ELR (cell line): ENCODE measurements around the gene SGO2.
"Not testable (repeated sequence)": the region's sequence is repeated elsewhere in the genome, so short reads cannot be mapped to it uniquely, and the experiment has no call there.

Source experiments
- DNase-seq: peaks from one replicate; pipeline ENCODE4 v3.0.0-alpha.2; 2015; ENCODE audit warnings: low read depth

The SGO2 gene

DNA sequence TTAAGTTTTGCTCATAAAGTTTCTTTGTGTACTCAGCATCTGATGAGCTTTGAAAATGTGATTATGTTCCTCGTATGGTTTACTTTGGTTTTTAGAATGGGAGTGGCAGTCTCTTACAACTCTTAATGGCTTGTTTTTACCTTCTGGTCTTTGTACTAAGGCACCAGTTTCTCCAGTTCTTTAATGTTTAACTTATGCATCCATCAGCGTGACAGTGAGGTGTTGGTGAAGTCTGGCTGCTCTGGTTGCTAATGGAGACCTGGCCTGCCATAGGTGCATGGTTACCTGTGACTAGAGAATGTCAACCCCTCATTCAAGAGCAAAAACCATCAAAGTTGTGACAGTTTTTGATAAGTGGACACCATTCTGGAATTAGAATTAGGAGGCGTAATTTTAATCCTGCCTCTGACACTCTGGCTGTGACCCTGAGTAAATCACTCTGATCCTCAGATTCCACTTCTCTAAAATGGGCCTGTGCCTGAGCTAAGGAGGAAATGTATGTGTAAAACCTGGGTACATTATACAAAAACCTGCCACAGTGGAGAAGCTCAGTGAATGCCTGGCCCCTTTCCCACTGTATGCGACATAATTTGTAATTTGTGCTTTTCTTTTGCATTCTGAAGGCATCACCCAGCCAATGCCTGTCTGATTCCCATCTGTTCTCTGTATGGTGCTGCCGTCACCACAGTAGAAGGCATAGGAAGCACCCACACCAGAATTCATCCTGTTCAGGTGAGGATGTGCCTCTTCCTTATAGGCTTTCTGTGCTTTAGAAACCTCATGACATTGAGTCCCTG lies 71.0 kb downstream of the SGO2 start:
- no peak for DNase-seq

DNA sequence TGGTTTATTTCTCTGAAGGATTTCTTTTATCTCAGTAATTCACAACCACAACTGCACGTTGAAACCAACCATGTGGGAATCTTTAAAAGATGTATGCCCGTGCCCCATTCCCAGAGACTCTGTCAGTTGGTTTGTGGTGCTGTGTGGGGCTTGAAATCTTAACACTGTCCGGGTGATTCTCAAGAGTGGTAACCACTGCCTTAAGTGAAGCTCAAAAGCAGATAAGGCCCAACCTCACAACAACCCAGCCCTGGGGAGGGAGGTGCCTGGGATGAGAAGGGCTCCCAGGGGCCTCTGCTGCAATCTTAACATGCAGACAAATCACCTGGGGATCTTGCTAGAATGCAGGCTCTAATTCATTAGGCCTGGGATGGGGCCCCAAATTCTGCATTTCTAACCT lies 73.2 kb downstream of the SGO2 start:
- no peak for DNase-seq

DNA sequence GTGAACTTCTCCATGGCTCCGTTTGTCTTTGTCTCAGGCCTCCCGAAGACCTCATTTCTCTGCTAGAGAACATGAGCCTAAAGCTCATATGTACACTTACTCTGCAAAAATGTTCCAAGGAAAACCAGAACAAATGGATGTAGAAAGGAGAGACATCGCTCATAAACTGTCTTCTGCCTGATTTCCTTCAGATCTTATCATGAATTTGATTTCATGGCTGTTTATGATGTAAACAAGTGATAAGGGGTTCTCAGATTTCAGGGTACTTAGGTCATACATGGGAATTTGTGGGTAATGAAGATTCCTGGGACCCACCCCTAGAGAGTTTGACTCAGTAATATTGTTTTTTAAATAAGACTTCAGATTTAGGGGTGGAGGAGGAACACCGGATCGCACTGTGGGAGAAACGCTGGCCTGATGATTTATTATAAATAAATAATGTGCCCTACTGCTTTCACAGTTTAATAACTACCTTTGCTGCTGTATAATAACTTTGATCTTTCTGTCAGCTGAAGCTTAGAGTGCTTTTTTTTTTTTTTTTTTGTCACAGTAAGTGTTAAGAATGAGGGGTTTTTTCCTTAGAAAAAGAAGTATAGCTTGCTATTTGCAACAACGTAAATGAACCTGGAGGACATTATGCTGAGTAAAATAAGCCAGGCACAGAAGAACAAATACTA lies 74.7 kb downstream of the SGO2 start:
- DNase-seq = peak; percentile 89

DNA sequence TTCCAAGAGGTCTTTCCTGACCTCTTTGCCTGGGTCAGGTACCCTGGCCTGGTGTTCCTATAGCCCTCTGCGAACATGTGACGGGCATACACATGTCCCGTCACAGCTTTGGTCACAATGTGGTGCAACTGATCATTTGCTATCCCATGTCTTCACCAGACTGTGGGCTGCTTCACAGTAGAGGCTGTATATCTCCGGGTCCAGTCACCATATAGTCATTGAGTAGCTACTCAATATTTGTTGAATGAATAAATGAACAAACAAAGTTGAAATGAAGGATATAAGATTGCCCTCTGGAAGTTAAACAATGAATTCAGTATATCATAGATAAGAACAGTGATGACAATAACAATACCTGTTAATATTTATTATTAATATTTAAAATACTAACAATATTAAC lies 76.6 kb downstream of the SGO2 start:
- no peak for DNase-seq

DNA sequence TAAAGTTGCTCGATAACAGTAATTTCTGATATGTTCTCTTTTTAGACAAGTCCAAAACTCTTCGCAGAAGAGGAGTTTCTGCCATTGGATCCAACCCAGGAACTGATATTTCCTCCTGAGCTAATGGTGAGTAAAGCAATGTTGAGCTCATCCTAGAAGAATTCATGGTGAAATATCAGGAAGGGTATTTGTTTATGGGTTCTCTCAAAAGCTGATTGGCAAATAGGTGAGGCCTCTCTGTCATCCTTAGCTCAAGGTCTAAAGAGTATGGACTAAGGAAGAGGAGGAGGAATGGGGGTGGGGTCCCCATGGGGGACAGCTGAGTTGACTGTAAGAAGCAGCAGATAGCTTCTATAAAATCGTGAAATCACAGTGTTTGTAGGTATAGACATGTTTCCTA lies 78.0 kb downstream of the SGO2 start:
- peak; percentile 93 for DNase-seq

DNA sequence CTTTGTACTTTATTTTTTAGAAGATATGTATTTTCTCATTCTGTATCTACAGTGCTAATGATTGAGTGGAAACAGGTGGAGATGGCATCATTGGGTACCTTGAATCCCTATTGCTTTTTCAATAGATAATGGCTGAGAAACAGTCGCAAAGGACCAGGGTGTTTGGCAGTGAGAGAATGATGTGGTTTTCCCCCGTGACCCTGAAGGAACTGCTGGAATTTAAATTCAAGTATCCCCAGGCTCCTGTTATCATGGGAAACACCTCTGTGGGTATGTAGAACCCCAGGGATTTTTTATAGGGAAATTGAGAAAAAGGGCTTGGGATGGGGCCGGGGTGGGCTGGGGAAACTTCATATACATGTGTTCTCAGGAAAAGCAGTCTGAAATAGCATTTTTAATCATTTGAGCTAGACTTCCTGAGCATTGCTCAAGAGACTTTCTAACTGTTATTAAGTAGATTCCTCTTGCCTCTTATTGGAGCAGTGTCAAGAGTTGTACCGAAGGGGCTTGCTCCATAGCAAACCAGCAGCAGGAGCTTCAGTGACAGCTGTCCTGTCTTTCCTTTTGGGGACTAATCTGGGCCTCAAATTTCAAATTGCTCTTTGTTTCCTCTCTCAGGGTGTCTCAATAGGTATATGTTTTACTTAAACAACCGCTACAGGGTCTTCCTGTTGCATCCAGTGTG lies 78.7 kb downstream of the SGO2 start:
- DNase-seq = peak; percentile 45

DNA sequence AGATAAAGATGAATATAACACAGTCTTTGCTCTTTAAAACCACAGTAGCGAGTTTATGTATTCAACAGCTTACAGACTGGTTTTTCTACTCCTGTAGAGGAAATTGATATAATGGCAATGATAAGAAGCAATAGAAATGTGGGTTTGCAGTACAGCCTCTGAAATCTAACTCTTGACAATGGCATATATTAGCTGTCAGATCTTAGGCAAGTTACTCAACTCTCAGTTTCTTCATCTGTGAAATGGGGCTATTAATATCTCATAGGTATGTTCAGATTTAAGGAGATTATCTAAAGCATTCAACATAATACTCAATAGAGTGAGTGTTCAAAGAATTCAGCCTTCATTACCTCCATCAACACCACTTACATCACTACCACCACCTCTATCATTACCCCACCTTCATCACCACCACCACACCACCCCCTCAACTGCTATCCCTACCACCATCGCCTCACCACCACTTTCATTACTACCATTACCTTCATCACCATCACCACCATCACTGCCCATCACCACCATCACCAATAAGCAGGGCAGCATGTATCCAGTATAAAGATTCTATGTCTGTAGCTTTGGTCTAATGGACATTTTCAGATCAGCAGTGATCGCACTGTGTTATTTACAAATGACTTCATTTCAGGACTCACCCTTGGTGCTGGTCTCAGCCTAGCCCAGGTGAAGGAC lies 82.5 kb downstream of the SGO2 start:
- DNase-seq = no peak

DNA sequence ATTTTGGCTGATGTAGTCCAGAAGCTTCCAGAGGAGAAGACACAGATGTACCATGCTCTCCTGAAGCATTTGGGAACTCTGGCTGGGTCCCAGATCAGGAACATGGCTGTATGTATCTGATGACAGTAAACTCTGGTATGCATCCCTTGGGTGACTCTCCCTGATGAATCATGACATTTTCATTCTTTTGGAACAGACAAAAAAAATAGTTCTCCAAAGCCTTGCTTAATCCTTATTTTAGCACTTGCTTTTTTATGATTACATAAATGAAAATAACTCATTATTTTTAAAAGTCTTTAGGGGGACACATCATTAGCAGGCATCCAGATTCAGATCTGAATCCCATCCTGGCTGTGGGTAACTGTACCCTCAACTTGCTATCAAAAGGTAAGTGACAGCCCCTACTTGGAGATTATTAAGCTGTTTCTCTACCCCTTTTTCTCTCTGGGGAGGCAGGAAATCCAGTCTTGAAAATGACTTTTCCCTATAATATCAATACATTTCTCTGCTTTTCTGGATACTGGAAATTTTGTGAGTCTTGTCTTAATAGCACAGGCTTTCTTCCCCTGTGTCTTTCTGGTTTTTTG lies 83.1 kb downstream of the SGO2 start:
- DNase-seq = peak; percentile 95

DNA sequence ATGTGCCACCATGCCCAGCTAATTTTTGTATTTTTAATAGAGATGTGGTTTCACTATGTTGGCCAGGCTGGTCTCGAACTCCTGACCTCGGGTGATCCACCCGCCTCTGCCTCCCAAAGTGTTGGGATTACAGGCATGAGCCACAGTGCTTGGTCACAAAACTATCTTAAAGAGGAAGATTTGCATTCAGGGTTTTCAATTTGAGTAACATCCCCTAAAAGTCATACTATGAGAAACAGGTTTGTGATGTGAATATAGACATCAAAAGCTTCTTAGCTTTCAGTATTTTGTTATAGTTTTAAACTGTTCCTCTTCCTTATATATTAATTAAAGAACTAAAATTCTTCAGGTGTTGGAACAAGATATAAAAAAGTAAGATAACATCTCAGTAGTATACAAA lies 84.2 kb downstream of the SGO2 start:
- not testable (repeated sequence) for DNase-seq

DNA sequence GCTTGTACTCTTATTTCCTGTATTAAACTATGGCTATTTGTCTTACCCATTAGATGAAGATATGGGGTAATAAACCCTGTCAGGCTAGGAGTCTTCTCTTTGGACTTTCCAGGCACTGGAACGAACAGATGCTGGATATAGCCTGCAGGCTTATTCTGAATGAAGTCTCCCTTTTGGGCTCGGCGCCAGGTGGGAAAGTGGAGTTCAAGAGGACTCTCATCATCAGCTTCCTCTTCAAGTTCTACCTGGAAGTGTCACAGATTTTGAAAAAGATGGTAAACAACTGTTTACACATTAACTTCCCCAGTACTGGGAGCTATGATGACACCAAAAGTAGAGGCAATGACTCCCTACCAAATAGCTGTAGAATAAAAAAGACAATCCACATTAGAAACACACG lies 87.7 kb downstream of the SGO2 start:
- DNase-seq = peak; percentile 38

DNA sequence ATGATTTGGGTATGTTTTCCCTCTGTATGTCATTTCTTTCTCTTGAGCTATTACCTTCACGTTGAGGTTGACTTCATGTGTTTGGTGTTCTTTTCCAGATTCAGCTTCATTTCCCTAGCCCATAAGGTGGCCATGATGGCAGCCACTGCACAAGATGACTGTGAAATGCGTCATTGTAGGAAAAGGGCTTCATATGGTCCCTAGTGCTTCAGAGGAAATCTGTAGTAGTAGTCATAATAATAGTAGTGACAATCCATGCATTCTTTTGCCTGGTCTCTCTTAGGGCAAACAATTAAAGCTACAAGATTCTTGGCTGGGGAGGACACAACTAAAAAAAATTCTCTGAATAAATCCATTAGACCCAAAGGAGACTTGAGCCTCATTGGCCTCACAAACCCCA lies 88.2 kb downstream of the SGO2 start:
- peak; percentile 40 for DNase-seq

DNA sequence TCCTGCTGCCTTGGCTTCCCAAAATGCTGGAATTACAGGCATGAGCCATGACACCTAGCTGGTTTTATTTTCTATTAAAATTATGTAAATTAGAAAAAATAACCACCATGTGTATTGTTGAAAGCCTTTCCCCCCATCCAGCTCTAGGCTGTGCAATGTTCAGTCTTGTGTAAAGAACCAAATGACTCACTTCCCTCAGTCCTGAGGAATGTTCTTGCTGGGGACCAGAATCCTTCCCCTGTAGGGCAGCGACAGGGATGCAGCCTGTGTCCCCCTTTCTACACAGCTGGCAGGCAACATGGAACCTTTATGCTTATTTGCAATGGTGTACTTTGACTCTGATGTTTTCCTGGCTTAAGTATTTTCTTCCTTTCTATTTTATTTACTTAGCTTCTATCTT lies 89.2 kb downstream of the SGO2 start:
- peak; percentile 92 for DNase-seq

DNA sequence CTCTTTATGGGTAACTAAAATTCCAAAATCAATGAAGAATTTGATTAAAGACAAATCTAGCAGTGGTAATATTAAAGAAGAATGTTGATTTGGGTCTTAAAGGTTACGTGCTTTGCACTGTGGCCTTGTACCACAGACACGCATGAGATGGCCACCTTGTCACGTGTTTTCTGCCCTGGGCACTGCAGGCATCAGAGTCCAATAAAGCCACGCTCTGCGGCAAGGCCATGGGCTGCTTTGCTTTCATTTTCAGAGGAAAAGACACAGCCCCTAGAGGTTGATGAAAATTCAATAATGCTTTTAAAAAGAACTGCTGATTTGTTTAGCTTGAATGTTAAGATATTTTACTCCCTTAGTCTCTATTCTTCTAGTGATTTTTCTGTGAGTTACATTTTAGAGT lies 90.2 kb downstream of the SGO2 start:
- DNase-seq = peak; percentile 13

DNA sequence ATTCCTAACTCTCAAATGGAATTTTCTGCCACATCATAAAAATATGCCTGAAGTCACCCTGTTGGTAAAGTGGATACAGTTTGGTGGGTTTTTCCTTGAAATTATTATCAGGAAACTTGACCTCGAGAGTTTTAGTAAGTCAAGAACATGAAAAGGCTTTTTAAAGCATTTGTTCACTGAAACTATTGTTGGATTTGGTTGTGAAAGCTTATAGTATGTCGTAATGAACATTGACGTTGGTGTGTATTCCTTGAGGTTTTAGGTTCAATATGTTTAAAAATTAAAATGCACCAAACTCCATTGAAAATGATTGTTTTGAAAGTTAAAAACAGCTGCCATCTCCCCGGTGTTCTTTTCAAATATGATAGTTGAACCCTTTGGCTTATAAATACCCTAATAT lies 90.6 kb downstream of the SGO2 start:
- no peak for DNase-seq

DNA sequence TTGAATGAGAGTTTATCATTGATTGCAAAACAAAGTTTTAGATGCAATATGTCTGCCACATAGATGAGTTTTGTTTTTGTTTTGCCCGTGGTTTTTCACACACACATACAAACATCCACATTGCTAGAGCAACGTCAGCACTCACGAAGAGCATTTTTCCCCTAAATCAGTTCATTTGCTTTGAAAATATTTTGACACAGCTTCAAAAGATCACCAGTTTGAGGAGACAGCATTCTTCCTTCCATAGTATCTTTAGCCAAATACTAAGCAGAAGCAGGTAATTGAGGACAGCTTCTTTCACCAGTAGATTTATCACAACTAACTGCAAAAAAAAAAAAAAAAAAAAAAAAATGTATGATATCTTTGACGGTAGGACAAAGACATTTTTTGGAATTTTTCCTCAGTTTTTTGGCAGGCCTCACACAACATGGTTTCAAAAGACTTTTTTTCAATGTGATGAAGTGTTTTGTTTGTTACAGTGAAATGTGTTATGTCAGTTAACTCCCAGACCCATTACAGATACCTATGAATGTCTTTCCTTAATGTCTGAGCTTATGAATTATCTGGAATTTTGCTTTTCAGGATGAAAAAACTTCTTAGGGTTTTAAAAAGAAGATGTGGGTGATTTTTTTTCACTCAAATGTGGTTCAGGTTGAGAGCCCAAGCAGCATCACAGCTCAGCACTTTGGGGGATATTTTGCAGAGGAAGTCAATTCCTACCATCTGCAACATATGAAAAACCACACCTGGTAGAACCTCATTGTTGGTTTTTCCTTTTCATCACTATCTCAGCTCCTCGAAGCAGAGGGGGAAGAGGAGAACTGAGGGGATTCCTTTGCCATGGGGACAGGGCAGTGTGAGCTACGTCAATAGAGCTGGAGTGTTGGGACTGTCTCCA lies 91.4 kb downstream of the SGO2 start:
- DNase-seq = no peak

DNA sequence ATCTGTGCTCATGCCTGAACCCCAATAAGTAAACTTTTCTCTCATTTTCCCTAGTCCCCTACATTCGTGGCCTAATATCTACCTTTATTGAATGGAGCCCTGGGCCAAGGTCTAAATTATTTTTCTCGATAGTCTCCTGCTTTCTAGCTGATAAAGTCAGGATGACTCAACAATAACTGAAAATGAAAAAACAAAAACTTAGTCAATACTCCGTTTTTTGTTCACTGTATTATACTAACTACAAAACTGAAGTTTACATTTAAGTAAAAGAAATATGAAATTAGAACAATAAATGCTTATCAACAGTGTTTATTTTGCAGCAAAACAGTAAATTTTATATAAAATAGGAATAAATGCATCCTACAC lies 92.0 kb downstream of the SGO2 start:
- no peak for DNase-seq

DNA sequence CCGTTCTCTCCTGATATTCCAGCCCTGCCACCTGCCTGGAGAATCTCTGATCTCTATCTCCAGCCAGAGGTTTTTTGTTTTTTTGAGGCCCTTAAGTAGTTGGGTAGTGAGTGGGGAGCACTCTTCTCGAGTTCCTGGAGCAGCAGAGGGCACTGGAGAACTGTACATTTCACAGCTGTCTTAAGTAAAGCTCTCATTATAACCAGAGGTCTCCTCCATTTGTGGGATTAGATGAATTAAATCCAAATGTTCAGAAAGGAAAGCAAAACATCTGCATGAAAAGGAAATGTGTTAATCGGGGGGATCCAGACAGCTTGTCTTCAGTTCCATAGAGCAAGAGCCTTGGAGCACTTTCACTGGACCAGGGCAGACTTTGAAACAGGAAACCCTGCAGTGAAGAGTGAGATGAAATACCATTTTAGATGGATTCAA lies 92.6 kb downstream of the SGO2 start:
- peak; percentile 10 for DNase-seq

DNA sequence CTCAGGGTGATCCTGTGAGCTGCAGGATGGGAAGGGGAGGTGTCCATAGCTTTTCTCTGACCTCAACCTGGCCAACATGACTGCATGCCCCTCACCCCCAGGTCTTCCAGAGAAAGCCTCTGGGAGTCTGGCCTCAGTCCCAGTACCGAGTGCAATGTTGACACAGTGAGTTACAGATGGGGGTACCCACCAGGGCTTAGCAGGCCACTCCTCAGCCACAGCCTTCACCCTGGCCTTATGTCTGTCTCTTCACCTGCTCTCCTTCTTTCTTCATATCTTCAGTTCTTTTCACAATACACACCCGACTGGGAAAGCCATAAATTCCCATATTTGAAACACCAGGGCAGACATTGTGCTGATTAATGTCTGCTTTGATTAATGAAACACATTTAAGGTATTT lies 93.3 kb downstream of the SGO2 start:
- DNase-seq = no peak

DNA sequence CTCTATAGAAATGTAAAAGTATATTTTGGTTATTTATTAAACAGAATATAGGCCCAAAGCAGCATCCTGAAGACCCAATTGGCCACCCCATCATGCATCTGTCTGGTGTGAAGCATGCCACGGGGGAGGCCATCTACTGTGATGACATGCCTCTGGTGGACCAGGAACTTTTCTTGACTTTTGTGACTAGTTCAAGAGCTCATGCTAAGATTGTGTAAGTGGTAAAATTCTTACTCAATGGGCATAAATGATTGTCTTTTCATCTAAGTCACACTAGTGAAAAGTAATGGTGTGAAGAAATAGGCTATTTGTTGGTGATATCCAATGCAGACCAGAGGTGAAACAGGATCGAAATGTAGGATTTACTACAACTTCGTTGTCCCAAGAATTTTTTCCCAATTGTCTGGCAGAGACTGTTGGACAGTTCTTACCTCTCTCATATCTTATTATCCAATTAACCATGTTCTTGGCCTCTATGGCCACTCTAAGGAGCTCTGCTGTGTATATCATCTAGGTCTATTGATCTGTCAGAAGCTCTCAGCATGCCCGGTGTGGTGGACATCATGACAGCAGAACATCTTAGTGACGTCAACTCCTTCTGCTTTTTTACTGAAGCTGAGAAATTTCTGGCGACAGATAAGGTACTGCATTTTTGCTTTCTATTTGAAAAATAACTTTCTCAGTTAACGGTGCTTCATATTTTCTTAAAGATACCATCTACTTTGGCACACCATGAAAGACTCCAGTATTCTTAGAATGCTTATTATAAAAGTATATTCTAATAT lies 94.8 kb downstream of the SGO2 start:
- DNase-seq = no peak

DNA sequence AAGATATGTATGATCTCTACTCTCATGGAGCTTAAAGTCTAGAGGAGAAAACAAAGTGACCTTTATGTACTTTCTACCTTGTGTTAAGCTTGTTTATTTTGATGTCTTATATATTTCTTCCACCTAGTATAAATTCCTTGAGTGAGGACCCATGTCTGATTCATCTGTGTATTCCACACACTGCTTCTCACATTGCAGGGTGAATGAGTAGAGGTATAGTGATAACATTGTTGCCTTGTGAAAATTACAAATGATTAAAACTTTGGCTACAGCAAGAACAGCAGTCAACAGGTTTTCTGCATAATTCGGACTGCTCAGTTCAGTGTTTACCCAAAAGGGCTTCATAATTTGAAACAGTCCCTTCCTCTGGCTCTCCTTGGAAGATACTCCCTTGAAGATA lies 96.1 kb downstream of the SGO2 start:
- DNase-seq = no peak
